RWPE2 (cell line): ENCODE results near the gene ANO9.

Experiments
- ATAC-seq: fragments of 200-7000 bp; cut with Tn5 transposase; 3 replicates; pipeline ENCODE4 v1.9.1; 2021; ENCODE audit warnings: low read depth
- DNase-seq: peaks from one replicate; pipeline ENCODE4 v3.0.0-alpha.2; 2020; ENCODE audit warnings: low spot score
- H3K27ac ChIP-seq: fragments of 450-650 bp; 2 replicates; pipeline ENCODE4 v1.5.1; 2017; ENCODE audit warnings: mild to moderate bottlenecking; ENCODE audit not compliant: poor library complexity, severe bottlenecking
- H3K27me3 ChIP-seq: fragments of 250-450 bp; sonication (Bioruptor Pico); 2 replicates; pipeline ENCODE4 v1.5.1; 2021; ENCODE audit warnings: mild to moderate bottlenecking, moderate library complexity; ENCODE audit not compliant: insufficient read depth, poor library complexity, severe bottlenecking
- H3K36me3 ChIP-seq: fragments of 250-450 bp; sonication (Bioruptor Pico); 2 replicates; pipeline ENCODE4 v1.5.1; 2020; ENCODE audit warnings: low read depth, mild to moderate bottlenecking, moderate library complexity
- H3K4me1 ChIP-seq: fragments of 250-450 bp; sonication (Bioruptor Pico); 2 replicates; pipeline ENCODE4 v1.5.1; 2021; ENCODE audit warnings: mild to moderate bottlenecking, moderate library complexity; ENCODE audit not compliant: insufficient read depth, poor library complexity, severe bottlenecking
- H3K4me3 ChIP-seq: fragments of 250-450 bp; sonication (Bioruptor Pico); 2 replicates; pipeline ENCODE4 v1.5.1; 2021; ENCODE audit warnings: mild to moderate bottlenecking, moderate library complexity; ENCODE audit not compliant: severe bottlenecking
- H3K9me3 ChIP-seq: fragments of 250-450 bp; sonication (Bioruptor Pico); 2 replicates; pipeline ENCODE4 v1.5.1; 2021; ENCODE audit warnings: mild to moderate bottlenecking, moderate library complexity; ENCODE audit not compliant: severe bottlenecking
- CTCF ChIP-seq: fragments of 450-650 bp; IDR thresholded peaks from one replicate; pipeline ENCODE4 v1.5.1; 2017; ENCODE audit warnings: mild to moderate bottlenecking, moderate library complexity; ENCODE audit not compliant: poor library complexity, severe bottlenecking

The ANO9 gene

GRCh38 chr11:441418-442274, at the start of gene ANO9:
TSS of gene ANO9 (minus strand) at chr11:442011. CDS start at chr11:441926, 85 bp downstream.
- peak within 1 kb of the TSS; percentile 33 for H3K27ac ChIP-seq
- no peaks in the 10 kb centered on the region for H3K4me1 ChIP-seq
- no peaks in the 10 kb centered on the region for H3K27me3 ChIP-seq
- DNase-seq (peak; percentile 77), ATAC-seq (peak; percentile 83)
- H3K36me3 ChIP-seq = no peaks in the 10 kb centered on the region
- TF ChIP-seq CTCF = no peak
- no peaks in the 10 kb centered on the region for H3K9me3 ChIP-seq
- peak within 1 kb of the TSS; percentile 37 for H3K4me3 ChIP-seq

GRCh38 chr11:491358-491757, 49.5 kb upstream of the ANO9 start:
- Histone ChIP-seq H3K4me3 (no peak overlapping the region), H3K27ac (no peak overlapping the region), H3K27me3 (no peaks in the 10 kb centered on the region), H3K9me3 (no peaks in the 10 kb centered on the region), H3K4me1 (no peaks in the 10 kb centered on the region), H3K36me3 (peaks cover 30% of the 10 kb centered on the region)
- TF ChIP-seq CTCF = no peak
- DNase-seq (peak; percentile 52), ATAC-seq (no peak)

- Histone ChIP-seq H3K27me3 (no peaks in the 10 kb centered on the region), H3K36me3 (peaks cover 26% of the 10 kb centered on the region), H3K27ac (no peak overlapping the region), H3K4me3 (no peak overlapping the region), H3K4me1 (no peaks in the 10 kb centered on the region), H3K9me3 (no peaks in the 10 kb centered on the region)
- ATAC-seq (no peak), DNase-seq (no peak)
- no peak for TF ChIP-seq CTCF
Observed at GRCh38 chr11:490930-491260, 49.1 kb upstream of the ANO9 start.

- no peak overlapping the region for H3K4me3 ChIP-seq
- peaks cover 20% of the 10 kb centered on the region for H3K36me3 ChIP-seq
- TF ChIP-seq CTCF = no peak
- no peaks in the 10 kb centered on the region for H3K9me3 ChIP-seq
- DNase-seq = peak; percentile 63
- no peak for ATAC-seq
- H3K27me3 ChIP-seq = no peaks in the 10 kb centered on the region
- no peaks in the 10 kb centered on the region for H3K4me1 ChIP-seq
- no peak overlapping the region for H3K27ac ChIP-seq
Observed at GRCh38 chr11:490186-490929, 48.5 kb upstream of the ANO9 start.
